K562 (cell line): ENCODE results near the gene CENPP. TPM values are rescaled to one million over a fixed set of nuclear protein-coding genes. Genes with fewer than 3 reads are reported as not detected.

Source experiments
- ATAC-seq: fragments of 200-7000 bp; cut with Tn5 transposase; 3 replicates; pipeline ENCODE4 v1.9.1; 2020; ENCODE audit warnings: moderate library complexity
- BruUV-seq: library from RNA; stranded (reverse); fragments of 400-500 nt; replicated peaks from 2 replicates; lab custom pipeline; 2021; lab: Mats Ljungman, UMichigan
- CTCF ChIA-PET: fragments of 300-600 bp; formaldehyde crosslinking; extraction: SDS; loops from one replicate; lab custom pipeline; 2021; ENCODE audit warnings: low intra/inter-chr PET ratio; lab: Yijun Ruan, JAX
- POLR2A ChIA-PET: fragments of 300-600, 350-650 bp; sonication (Branson Sonifier 250); formaldehyde crosslinking; extraction: SDS; loops from one replicate; lab custom pipeline; 2021; ENCODE audit warnings: antibody characterized with exemption, inconsistent platforms; lab: Yijun Ruan, JAX
- DNase-seq, 4 experiments: peaks; one replicate each; pipeline versions ENCODE4 v3.0.0 to v3.0.0-alpha.2; 2011 to 2018; ENCODE audit warnings: low spot score in 3 of 4, mixed read lengths in 3 of 4; ENCODE audit errors: extremely low read depth in 1 of 4
- FAIRE-seq: peaks from 2 replicates; lab custom pipeline; 2011; peaks lifted over from hg19 to GRCh38; lab: Jason Lieb, UNC
- H2AFZ ChIP-seq: 2 replicates; pipeline ENCODE4 v1.6.0; 2011; ENCODE audit warnings: low read depth, low read length, control low read depth, inconsistent platforms
- H3K27ac ChIP-seq: fragments of 200-600 bp; 3 replicates; pipeline ENCODE4 v1.8.0; 2011; ENCODE audit warnings: low read depth, mild to moderate bottlenecking, control low read depth, inconsistent platforms, low read length, moderate library complexity, mixed read lengths; ENCODE audit errors: extremely low read depth
- H3K27me3 ChIP-seq, 2 experiments: fragments of 300-600 bp in 1 of 2; 2 replicates in 1 of 2; 3 replicates in 1 of 2; pipeline versions ENCODE4 v1.6.0 to v1.8.0; 2011; ENCODE audit warnings: inconsistent platforms in 2 of 2, low read length in 2 of 2, mild to moderate bottlenecking in 1 of 2, mixed read lengths in 1 of 2, moderate library complexity in 1 of 2; ENCODE audit not compliant: control insufficient read depth in 2 of 2, insufficient read depth in 2 of 2
- H3K36me3 ChIP-seq: fragments of 300-600 bp; 3 replicates; pipeline ENCODE4 v1.8.0; 2011; ENCODE audit warnings: mild to moderate bottlenecking, low read length, inconsistent platforms; ENCODE audit not compliant: control insufficient read depth, insufficient read depth
- H3K4me1 ChIP-seq, 2 experiments: fragments of 200-600 bp in 1 of 2; replicated peaks in 1 of 2; 2 replicates in 1 of 2; 3 replicates in 1 of 2; pipeline versions ENCODE4 v1.5.1 to v1.8.0; 2011; ENCODE audit warnings: inconsistent platforms in 2 of 2, low read length in 2 of 2, mild to moderate bottlenecking in 1 of 2, mixed read lengths in 1 of 2, moderate library complexity in 1 of 2; ENCODE audit not compliant: control insufficient read depth in 2 of 2, insufficient read depth in 2 of 2
- H3K4me2 ChIP-seq: 2 replicates; pipeline ENCODE4 v1.6.1; 2011; ENCODE audit warnings: low read length, control low read depth, inconsistent platforms, mixed read lengths; ENCODE audit not compliant: insufficient read depth
- H3K4me3 ChIP-seq: fragments of 200-600 bp; sonication (generic), shearing (Covaris generic); 2 replicates; pipeline ENCODE4 v1.5.1; 2016; ENCODE audit warnings: control low read depth, inconsistent platforms
- H3K79me2 ChIP-seq: fragments of 200-600 bp; 3 replicates; pipeline ENCODE4 v1.8.0; 2011; ENCODE audit warnings: low read length, inconsistent platforms; ENCODE audit not compliant: control insufficient read depth, insufficient read depth
- H3K9ac ChIP-seq, 2 experiments: 2 replicates each; pipeline versions ENCODE4 v1.6.0 to v1.6.1; 2011; ENCODE audit warnings: low read depth in 2 of 2, low read length in 2 of 2, control low read depth in 1 of 2, inconsistent platforms in 1 of 2, mild to moderate bottlenecking in 1 of 2, mixed read lengths in 1 of 2; ENCODE audit not compliant: insufficient read depth in 1 of 2
- H3K9me1 ChIP-seq: one replicate; pipeline ENCODE4 v1.6.0; 2011; ENCODE audit warnings: inconsistent platforms, mild to moderate bottlenecking, low read length, moderate library complexity; ENCODE audit not compliant: control insufficient read depth, insufficient read depth
- H3K9me3 ChIP-seq: replicated peaks from 2 replicates; pipeline ENCODE4 v1.5.1; 2011; ENCODE audit warnings: low read depth, low read length, inconsistent platforms; ENCODE audit not compliant: control insufficient read depth, insufficient read depth
- H4K20me1 ChIP-seq: replicated peaks from 2 replicates; pipeline ENCODE4 v1.6.1; 2011; ENCODE audit warnings: low read length, inconsistent platforms, mixed read lengths; ENCODE audit not compliant: control insufficient read depth, insufficient read depth
- BRCA1 ChIP-seq, 2 experiments: fragments of 450-650 bp in 1 of 2; sonication (generic) in 1 of 2; formaldehyde crosslinking in 1 of 2; IDR thresholded peaks; 2 replicates each; pipeline versions ENCODE4 v1.5.0 to v1.6.1; 2017 to 2020; ENCODE audit warnings: mild to moderate bottlenecking in 1 of 2, missing genetic modification reagents in 1 of 2
- CAMTA2 ChIP-seq: fragments of 250-450 bp; sonication (Bioruptor Pico); conservative IDR thresholded peaks from 2 replicates; pipeline ENCODE4 v1.5.1; 2022
- CHD7 ChIP-seq: fragments of 200-600 bp; sonication (generic); IDR thresholded peaks from one replicate; pipeline ENCODE4 v1.6.1; 2012; ENCODE audit warnings: mild to moderate bottlenecking, low read depth, low read length, inconsistent platforms
- CSDE1 ChIP-seq, 2 experiments: fragments of 450-650 bp; IDR thresholded peaks; 2 replicates each; pipeline ENCODE4 v1.6.1; 2016; ENCODE audit warnings: mild to moderate bottlenecking in 1 of 2
- PRMT5 ChIP-seq: sonication (generic); formaldehyde crosslinking; IDR thresholded peaks from 2 replicates; pipeline ENCODE4 v1.5.0; 2020; ENCODE audit warnings: missing genetic modification reagents
- SREBF1 ChIP-seq: fragments of 150-350 bp; IDR thresholded peaks from 2 replicates; pipeline ENCODE4 v1.6.1; 2014; ENCODE audit warnings: antibody characterized with exemption, low read depth, low read length, borderline replicate concordance
- SUPT5H ChIP-seq: fragments of 450-650 bp; IDR thresholded peaks from 2 replicates; pipeline ENCODE4 v1.6.1; 2016
- TARDBP ChIP-seq: fragments of 450-650 bp; IDR thresholded peaks from 2 replicates; pipeline ENCODE4 v1.6.1; 2016
- ZBTB49 ChIP-seq: sonication (generic); formaldehyde crosslinking; IDR thresholded peaks from 2 replicates; pipeline ENCODE4 v1.8.0; 2022; ENCODE audit warnings: missing genetic modification reagents, mild to moderate bottlenecking, borderline replicate concordance
- WGBS: fragments of 100-300 bp; shearing (Covaris generic); methylation state at CpG from one replicate; pipeline ENCODE4 v1.1.6; 2016; ENCODE audit warnings: low coverage, mixed read lengths; ENCODE audit not compliant: insufficient coverage; ENCODE audit errors: missing lambda C conversion rate; 5-methylcytosine and 5-hydroxymethylcytosine counted together
- in situ Hi-C: fragments of 300-500 bp; cut with MboI; formaldehyde crosslinking; loops from 4 replicates; pipeline ENCODE4 v1.15.0; 2018; ENCODE audit warnings: inconsistent platforms, mixed read lengths
- intact Hi-C: fragments of 100-400 bp; cut with micrococcal nuclease; formaldehyde crosslinking; loops from 2 replicates; pipeline ENCODE4 v1.14.2; 2022
- polyA plus RNA-seq, 8 experiments: library from polyadenylated mRNA; depleted of rRNA in 4 of 8; stranded (reverse) in 5 of 8; unstranded in 3 of 8; fragments of >200 nt; fragmentation: Nextera tagmentation in 2 of 8; fragmentation: Illumina TruSeq in 1 of 8; extraction: Ambion mirVana in 2 of 8; extraction: Trizol in 1 of 8; gene quantifications; 2 replicates each; pipeline versions ENCODE4 v1.2.1 to v1.2.3, GENCODE V29; 2011 to 2014; ENCODE audit warnings: inconsistent platforms in 1 of 8, missing spikeins in 1 of 8
- total RNA-seq, 7 experiments: library from RNA; depleted of rRNA in 6 of 7; stranded (reverse); fragments of >200 nt in 6 of 7; fragmentation: Illumina TruSeq in 2 of 7; extraction: Trizol in 2 of 7; gene quantifications; 2 replicates each; pipeline versions ENCODE4 v1.2.1 to v1.2.3, GENCODE V29; 2011 to 2021; ENCODE audit warnings: low replicate concordance in 1 of 7

The CENPP gene
- total and polyA plus RNA-seq, 9 of the 15 experiments (the other 6 are each of a cell fraction or from before 2014, with no cell fraction given), result 8.0 to 28.5 (median 17.9) TPM

- TF ChIP-seq ZBTB49 (CRISPR knock-in tag), result no peak
Observed at GRCh38 chr9:92380603-92381002, 54.9 kb downstream of the CENPP start (continued).

- POLR2A ChIA-PET, result no interaction called here
- Histone ChIP-seq H3K27ac (no peak overlapping the region), H2AFZ (no peak overlapping the region), H3K9me3 (no peaks in the 10 kb centered on the region), H3K27me3 (no peaks in the 10 kb centered on the region), H3K4me3 (no peak overlapping the region), H3K9ac (no peak overlapping the region), H4K20me1 (no peaks in the 10 kb centered on the region), H3K4me2 (no peak overlapping the region), H3K79me2 (no peaks in the 10 kb centered on the region), H3K4me1 (no peaks in the 10 kb centered on the region; a peak in 2 of 5 replicates), H3K36me3 (no peaks in the 10 kb centered on the region), H3K9me1 (no peaks in the 10 kb centered on the region)
- intact Hi-C loops, result no loop called here
- BruUV-seq, result no TSS peak
- ATAC-seq, result no peak
- CTCF ChIA-PET, result no interaction called here
- no peak for FAIRE-seq
- DNase-seq, result no peak
- WGBS, result 84% methylated on average over 2 of the region's 2 CpGs
- in situ Hi-C loops, result no loop called here
- TF ChIP-seq SUPT5H (no peak), BRCA1 (IDR thresholded peaks at IDR 0.05) (no peak), BRCA1 (CRISPR knock-in tag; IDR thresholded peaks at IDR 0.05) (no peak), CSDE1 (IDR thresholded peaks at IDR 0.05) (no peak), PRMT5 (CRISPR knock-in tag) (no peak), CHD7 (no peak), TARDBP (no peak), SREBF1 (no peak), CAMTA2 (CRISPR knock-in tag) (no peak)
Observed at GRCh38 chr9:92381775-92382174, 56.0 kb downstream of the CENPP start.
